Measurements from ENCODE around the gene WWC2.

Gene WWC2

DNA sequence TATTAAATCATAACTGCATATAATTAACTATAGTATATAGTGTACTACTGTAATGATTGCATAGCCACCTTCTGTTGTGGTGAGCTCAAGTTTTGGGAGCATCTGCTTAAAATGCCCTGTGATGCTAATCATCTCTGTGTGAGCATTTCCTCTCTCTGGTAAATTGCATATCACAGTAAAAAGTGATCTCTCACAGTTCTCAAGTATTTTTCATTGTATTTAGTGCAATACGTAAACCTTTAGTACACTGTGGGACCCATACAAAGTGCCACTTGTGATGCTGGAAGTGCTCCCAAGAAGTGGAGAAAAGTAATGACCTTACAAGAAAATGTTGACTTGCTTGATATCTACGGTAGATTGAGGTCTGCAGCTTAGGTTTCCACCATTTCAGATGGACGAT, 82.0 kb downstream of the WWC2 start:
- in situ Hi-C loops (cut with HindIII; ENCODE audit: low sequenced_read_pairs) = no loop called here
- H3K4me3 ChIP-seq (ENCODE audit: low read depth, low read length) = no peak overlapping the region
- no peak for DNase-seq (ENCODE audit: low read depth, low spot score)
- TF ChIP-seq, protein P1, sequence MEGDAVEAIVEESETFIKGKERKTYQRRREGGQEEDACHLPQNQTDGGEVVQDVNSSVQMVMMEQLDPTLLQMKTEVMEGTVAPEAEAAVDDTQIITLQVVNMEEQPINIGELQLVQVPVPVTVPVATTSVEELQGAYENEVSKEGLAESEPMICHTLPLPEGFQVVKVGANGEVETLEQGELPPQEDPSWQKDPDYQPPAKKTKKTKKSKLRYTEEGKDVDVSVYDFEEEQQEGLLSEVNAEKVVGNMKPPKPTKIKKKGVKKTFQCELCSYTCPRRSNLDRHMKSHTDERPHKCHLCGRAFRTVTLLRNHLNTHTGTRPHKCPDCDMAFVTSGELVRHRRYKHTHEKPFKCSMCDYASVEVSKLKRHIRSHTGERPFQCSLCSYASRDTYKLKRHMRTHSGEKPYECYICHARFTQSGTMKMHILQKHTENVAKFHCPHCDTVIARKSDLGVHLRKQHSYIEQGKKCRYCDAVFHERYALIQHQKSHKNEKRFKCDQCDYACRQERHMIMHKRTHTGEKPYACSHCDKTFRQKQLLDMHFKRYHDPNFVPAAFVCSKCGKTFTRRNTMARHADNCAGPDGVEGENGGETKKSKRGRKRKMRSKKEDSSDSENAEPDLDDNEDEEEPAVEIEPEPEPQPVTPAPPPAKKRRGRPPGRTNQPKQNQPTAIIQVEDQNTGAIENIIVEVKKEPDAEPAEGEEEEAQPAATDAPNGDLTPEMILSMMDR (IDR thresholded peaks at IDR 0.05; ENCODE audit: low read depth, low read length) = no peak

DNA sequence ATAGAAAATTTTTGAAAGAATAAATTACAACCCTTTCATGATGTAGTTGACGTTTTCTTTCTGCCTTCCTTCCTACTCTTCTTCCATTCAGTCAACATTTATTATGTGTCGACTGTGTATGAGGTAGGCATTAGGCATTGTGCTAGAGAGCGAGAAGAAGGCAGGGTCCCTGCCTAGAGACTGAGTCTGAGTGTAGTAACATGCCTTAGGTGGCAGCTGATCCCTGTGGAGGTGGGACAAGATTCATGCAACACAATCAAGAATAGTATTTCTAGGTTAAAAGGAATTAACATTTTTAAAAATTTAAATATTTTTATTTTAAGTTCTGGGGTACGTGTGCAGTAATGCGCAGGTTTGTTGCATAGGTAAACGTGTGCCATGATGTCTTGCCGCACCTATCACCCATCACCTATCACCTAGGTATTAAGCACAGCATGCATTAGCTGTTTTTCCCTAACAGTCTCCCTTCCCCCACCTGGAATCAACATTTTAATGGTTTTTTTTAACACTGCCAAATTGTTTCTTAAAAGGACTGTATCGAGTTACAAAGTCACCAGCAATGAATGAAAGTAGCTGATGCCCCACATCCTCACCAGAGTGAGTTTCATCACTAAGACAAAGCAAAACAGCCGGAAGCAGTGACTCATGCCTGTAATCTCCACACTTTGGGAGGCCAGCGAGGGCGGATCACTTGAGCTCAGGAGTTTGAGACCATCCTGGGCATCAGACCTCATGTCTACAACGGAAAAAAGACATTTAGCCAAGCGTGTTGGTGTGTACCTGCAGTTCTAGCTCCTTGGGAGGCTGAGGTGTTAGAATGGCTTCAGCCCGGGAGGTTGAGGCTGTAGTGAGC, 84.0 kb downstream of the WWC2 start:
- in situ Hi-C loops (cut with HindIII; ENCODE audit: low sequenced_read_pairs) = no loop called here
- H3K4me3 ChIP-seq (ENCODE audit: low read depth, low read length) = no peak overlapping the region
- peak; percentile 83 for DNase-seq (ENCODE audit: low read depth, low spot score)
- TF ChIP-seq, protein P1 (IDR thresholded peaks at IDR 0.05; ENCODE audit: low read depth, low read length) = no peak

DNA sequence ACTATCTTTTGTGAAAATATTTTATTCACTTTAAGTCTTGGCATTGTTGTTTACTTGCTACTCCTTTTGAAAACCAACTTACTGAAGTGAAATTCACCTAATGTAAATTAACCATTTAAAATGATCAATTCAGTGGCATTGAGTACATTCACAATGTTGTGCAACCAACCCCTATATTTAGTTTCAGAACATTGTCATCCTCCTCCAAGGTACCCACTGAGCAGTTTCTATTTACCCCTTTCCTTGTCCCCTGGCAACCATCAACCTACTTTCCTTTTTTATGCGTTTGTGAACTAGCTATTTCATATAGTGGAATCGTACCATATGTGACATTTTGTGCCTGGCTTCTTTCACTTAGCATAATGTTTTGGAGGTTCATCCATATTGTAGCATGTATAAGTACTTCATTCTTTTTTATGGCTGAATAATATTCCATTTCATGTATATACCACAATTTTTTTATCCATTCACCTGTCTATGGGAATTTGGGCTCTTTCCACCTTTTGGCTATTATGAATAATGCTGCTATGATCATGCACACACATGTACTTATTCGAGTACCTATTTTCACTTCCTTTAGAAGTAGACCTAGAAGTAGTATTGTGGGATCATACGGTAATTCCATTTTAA, 85.0 kb downstream of the WWC2 start:
- H3K4me3 ChIP-seq (ENCODE audit: low read depth, low read length) = no peak overlapping the region
- in situ Hi-C loops (cut with HindIII; ENCODE audit: low sequenced_read_pairs) = no loop called here
- TF ChIP-seq, protein P1 (IDR thresholded peaks at IDR 0.05; ENCODE audit: low read depth, low read length) = no peak
- no peak for DNase-seq (ENCODE audit: low read depth, low spot score)

DNA sequence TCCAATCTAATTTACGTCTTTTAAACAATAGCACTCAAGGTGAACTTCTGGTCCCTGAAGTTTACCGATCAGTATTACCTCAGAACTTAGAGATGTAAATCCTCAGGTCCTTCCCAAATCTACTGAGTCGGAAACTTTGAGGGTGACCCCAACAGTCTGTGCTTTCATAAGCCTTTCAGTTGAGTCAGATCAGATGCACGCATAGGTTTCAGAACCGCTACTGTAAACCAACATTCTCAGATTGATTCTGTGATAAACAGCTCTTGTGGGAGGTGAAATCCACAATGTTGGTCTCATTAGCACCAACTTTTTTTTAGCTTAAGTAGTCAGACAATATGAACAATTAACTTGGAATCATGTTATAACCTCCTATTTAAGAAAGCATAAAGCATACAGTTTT, 86.0 kb downstream of the WWC2 start:
- DNase-seq (ENCODE audit: low read depth, low spot score) = no peak
- TF ChIP-seq, protein P1 (IDR thresholded peaks at IDR 0.05; ENCODE audit: low read depth, low read length) = no peak
- H3K4me3 ChIP-seq (ENCODE audit: low read depth, low read length) = no peak overlapping the region
- in situ Hi-C loops (cut with HindIII; ENCODE audit: low sequenced_read_pairs) = no loop called here

GRCh38 chr4:183185559-183185958, 86.5 kb downstream of the WWC2 start:
- in situ Hi-C loops (cut with HindIII; ENCODE audit: low sequenced_read_pairs) = no loop called here
- DNase-seq (ENCODE audit: low read depth, low spot score) = no peak
- H3K4me3 ChIP-seq (ENCODE audit: low read depth, low read length) = no peak overlapping the region
- TF ChIP-seq, protein P1 (IDR thresholded peaks at IDR 0.05; ENCODE audit: low read depth, low read length) = no peak

GRCh38 chr4:183186813-183187212, 87.8 kb downstream of the WWC2 start:
- TF ChIP-seq, protein P1 (IDR thresholded peaks at IDR 0.05; ENCODE audit: low read depth, low read length) = no peak
- in situ Hi-C loops (cut with HindIII; ENCODE audit: low sequenced_read_pairs) = no loop called here
- H3K4me3 ChIP-seq (ENCODE audit: low read depth, low read length) = no peak overlapping the region
- no peak for DNase-seq (ENCODE audit: low read depth, low spot score)
